GM23248 (cell line): ENCODE data around the gene GTF2H2. TPM values are rescaled to one million over a fixed set of nuclear protein-coding genes. Genes with fewer than 3 reads are reported as not detected.
"Not testable (repeated sequence)": the region's sequence is repeated elsewhere in the genome, so short reads cannot be mapped to it uniquely, and the experiment has no call there.

Experiments used
- DNase-seq: peaks from one replicate; pipeline ENCODE4 v3.0.0-alpha.2; 2015
- H2AFZ ChIP-seq: fragments of 200-600 bp; sonication (generic); 2 replicates; pipeline ENCODE4 v1.6.1; 2016; ENCODE audit warnings: antibody characterized with exemption
- H3F3A ChIP-seq: fragments of 200-600 bp; sonication (generic); 2 replicates; pipeline ENCODE4 v1.6.1; 2016; ENCODE audit warnings: mild to moderate bottlenecking, antibody characterized with exemption, mixed run types; ENCODE audit not compliant: insufficient read depth
- H3K27ac ChIP-seq: fragments of 200-600 bp; sonication (generic); 2 replicates; pipeline ENCODE4 v1.5.1; 2016; ENCODE audit warnings: mild to moderate bottlenecking
- H3K27me3 ChIP-seq: fragments of 200-600 bp; sonication (generic); replicated peaks from 2 replicates; pipeline ENCODE4 v1.6.1; 2016; ENCODE audit warnings: mild to moderate bottlenecking; ENCODE audit not compliant: insufficient read depth
- H3K36me3 ChIP-seq: fragments of 200-600 bp; sonication (generic); 2 replicates; pipeline ENCODE4 v1.6.1; 2016; ENCODE audit warnings: low read depth, mild to moderate bottlenecking
- H3K4me1 ChIP-seq: fragments of 200-600 bp; sonication (generic); 2 replicates; pipeline ENCODE4 v1.6.1; 2016; ENCODE audit warnings: mild to moderate bottlenecking; ENCODE audit not compliant: insufficient read depth
- H3K4me2 ChIP-seq: fragments of 200-600 bp; sonication (generic); one replicate; pipeline ENCODE4 v1.6.1; 2016; ENCODE audit warnings: mild to moderate bottlenecking; ENCODE audit not compliant: unreplicated experiment
- H3K4me3 ChIP-seq: fragments of 200-600 bp; sonication (generic); 2 replicates; pipeline ENCODE4 v1.5.1; 2016; ENCODE audit warnings: mild to moderate bottlenecking
- H3K79me2 ChIP-seq: fragments of 200-600 bp; sonication (generic); 2 replicates; pipeline ENCODE4 v1.6.1; 2016; ENCODE audit warnings: mild to moderate bottlenecking; ENCODE audit not compliant: insufficient read depth
- H3K9ac ChIP-seq: fragments of 200-600 bp; sonication (generic); 2 replicates; pipeline ENCODE4 v1.6.1; 2016; ENCODE audit warnings: mild to moderate bottlenecking
- H3K9me2 ChIP-seq: fragments of 200-600 bp; sonication (generic); 2 replicates; pipeline ENCODE4 v1.6.1; 2016; ENCODE audit warnings: mixed run types, mild to moderate bottlenecking, moderate library complexity; ENCODE audit not compliant: insufficient read depth
- H3K9me3 ChIP-seq: fragments of 200-600 bp; sonication (generic); one replicate; pipeline ENCODE4 v1.6.1; 2017; ENCODE audit warnings: low read depth
- H4K20me1 ChIP-seq: fragments of 200-600 bp; sonication (generic); 2 replicates; pipeline ENCODE4 v1.6.0; 2016; ENCODE audit not compliant: insufficient read depth
- EZH2 ChIP-seq: fragments of 200-600 bp; sonication (generic); IDR thresholded peaks from 2 replicates; pipeline ENCODE4 v1.6.1; 2018; ENCODE audit warnings: antibody characterized with exemption, mild to moderate bottlenecking; ENCODE audit not compliant: insufficient read depth, poor library complexity, severe bottlenecking
- EZH2phosphoT487 ChIP-seq: fragments of 200-600 bp; sonication (generic); IDR thresholded peaks from 2 replicates; pipeline ENCODE4 v1.6.1; 2018; ENCODE audit warnings: antibody characterized with exemption, moderate library complexity, mild to moderate bottlenecking, low read depth; ENCODE audit not compliant: insufficient read depth
- WGBS, 2 experiments: methylation state at CpG; one replicate each; pipeline ENCODE4 v1.1.6; 2015 to 2017; ENCODE audit warnings: low lambda C conversion rate in 2 of 2, low coverage in 1 of 2; ENCODE audit errors: missing lambda C conversion rate in 2 of 2; 5-methylcytosine and 5-hydroxymethylcytosine counted together
- in situ Hi-C: fragments of 300-500 bp; cut with MboI; formaldehyde crosslinking; loops from 2 replicates; pipeline ENCODE4 v1.15.0; 2020
- polyA plus RNA-seq: library from polyadenylated mRNA; unstranded; fragments of >200 nt; fragmentation: Nextera tagmentation; extraction: Ambion mirVana; gene quantifications from 2 replicates; pipeline ENCODE4 v1.2.1, GENCODE V29; 2016
- total RNA-seq: library from RNA; depleted of rRNA; stranded (reverse); fragments of >200 nt; shearing (Covaris generic); gene quantifications from 2 replicates; pipeline ENCODE4 v1.2.3, GENCODE V29; 2014; rRNA removed

GTF2H2 gene
- total and polyA plus RNA-seq, 2 experiments from 2014 or later = 20.0 to 20.7 TPM

DNA sequence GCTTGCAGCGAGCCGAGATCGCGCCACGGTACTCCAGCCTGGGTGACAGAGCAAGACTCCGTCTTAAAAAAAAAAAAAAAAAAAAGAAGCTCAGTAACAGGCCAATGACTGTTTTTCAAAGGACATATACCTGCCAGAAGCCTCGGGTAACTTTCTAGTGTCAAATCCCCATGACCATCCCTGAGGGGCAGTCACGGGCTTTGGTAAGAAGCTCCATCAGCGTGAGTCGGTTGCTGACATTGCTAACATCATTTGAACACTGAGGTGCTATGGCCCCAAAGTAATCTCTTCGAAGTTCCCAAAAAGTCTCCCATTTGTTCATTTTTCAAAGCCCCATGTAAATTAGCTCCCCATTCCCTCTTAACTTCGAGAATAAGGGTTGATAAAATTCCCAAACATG is 53.9 kb downstream of the GTF2H2 start:
- no peak overlapping the region for H2AFZ ChIP-seq
- no peaks in the 10 kb centered on the region for H3F3A ChIP-seq
- in situ Hi-C loops = no loop called here
- no peaks in the 10 kb centered on the region for H3K9me2 ChIP-seq
- no peak overlapping the region for H3K4me3 ChIP-seq
- H4K20me1 ChIP-seq = no peaks in the 10 kb centered on the region
- H3K27me3 ChIP-seq = no peaks in the 10 kb centered on the region
- H3K9me3 ChIP-seq = no peaks in the 10 kb centered on the region
- H3K36me3 ChIP-seq = no peaks in the 10 kb centered on the region
- H3K4me1 ChIP-seq = no peaks in the 10 kb centered on the region
- DNase-seq = no peak
- no peaks in the 10 kb centered on the region for H3K79me2 ChIP-seq
- H3K4me2 ChIP-seq = no peak overlapping the region
- TF ChIP-seq EZH2phosphoT487 = no peak
- no peak for TF ChIP-seq EZH2
- no peak overlapping the region for H3K27ac ChIP-seq
- H3K9ac ChIP-seq = no peak overlapping the region
- 79 to 83% methylated on average over 11 to 12 of the region's 12 CpGs for WGBS, 2 experiments

DNA sequence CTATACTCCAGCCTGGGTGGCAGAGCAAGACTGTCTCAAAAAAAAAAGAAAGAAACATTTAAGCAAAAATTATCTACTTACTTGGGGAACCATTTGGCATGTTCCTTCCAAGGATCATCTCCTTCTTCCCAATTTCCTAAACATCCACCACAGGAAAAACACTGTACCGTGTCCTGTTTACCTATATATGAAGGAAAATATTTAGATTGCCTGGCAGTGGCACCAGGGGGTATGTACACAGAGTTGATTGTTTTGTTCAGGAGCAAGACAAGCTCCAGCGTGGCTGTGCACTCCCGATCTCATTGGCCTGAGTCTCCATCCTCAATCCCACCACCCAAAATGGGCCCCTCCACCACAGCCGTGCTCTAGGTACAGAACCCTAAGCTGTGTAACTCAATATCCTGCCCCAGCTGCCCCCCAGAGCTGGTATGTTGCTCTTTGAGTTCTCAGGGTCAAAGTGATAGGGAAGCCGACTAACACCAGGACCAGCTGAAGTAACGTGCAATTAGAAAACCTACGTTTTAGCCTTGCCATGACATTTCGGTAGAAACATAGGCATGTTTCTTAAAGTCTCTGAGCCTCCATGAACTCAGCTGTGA is 56.2 kb downstream of the GTF2H2 start:
- Histone ChIP-seq H3F3A (no peaks in the 10 kb centered on the region), H3K9me2 (no peaks in the 10 kb centered on the region), H3K9ac (no peak overlapping the region), H2AFZ (no peak overlapping the region), H4K20me1 (no peaks in the 10 kb centered on the region), H3K4me3 (no peak overlapping the region), H3K36me3 (no peaks in the 10 kb centered on the region), H3K27me3 (no peaks in the 10 kb centered on the region), H3K4me1 (no peaks in the 10 kb centered on the region), H3K4me2 (no peak overlapping the region), H3K27ac (no peak overlapping the region), H3K79me2 (no peaks in the 10 kb centered on the region), H3K9me3 (no peaks in the 10 kb centered on the region)
- DNase-seq = no peak
- 70 to 72% methylated on average over 8 of the region's 8 CpGs for whole genome bisulfite sequencing, 2 experiments
- TF ChIP-seq EZH2 = no peak
- no peak for TF ChIP-seq EZH2phosphoT487
- in situ Hi-C loops = no loop called here

- H3F3A ChIP-seq, H3K79me2 ChIP-seq, H3K4me2 ChIP-seq, H3K9ac ChIP-seq, H3K36me3 ChIP-seq, H3K9me2 ChIP-seq, in situ Hi-C loops, H4K20me1 ChIP-seq, H3K27ac ChIP-seq, H3K4me3 ChIP-seq, H3K9me3 ChIP-seq, H3K4me1 ChIP-seq, H2AFZ ChIP-seq, DNase-seq, H3K27me3 ChIP-seq: not testable (repeated sequence)
- 44% methylated on average over 2 of the region's 7 CpGs; no CpG with 5 or more reads in 1 of the 2 experiments for WGBS, 2 experiments
Measured at GRCh38 chr5:71006983-71007382, 60.5 kb downstream of the GTF2H2 start.

Other genes starting within 250 kb of the GTF2H2 start
- gene SERF1A, start 167.0 kb downstream of the GTF2H2 start, total RNA-seq = 15.3 and 16.2 TPM in 2 replicates
- 6.8 and 9.2 TPM in 2 replicates for gene SERF1A, start 167.0 kb downstream of the GTF2H2 start, polyA plus RNA-seq
- gene SMN1, start 142.6 kb downstream of the GTF2H2 start, total RNA-seq = 31.8 and 35.0 TPM in 2 replicates
- gene SMN1, start 142.6 kb downstream of the GTF2H2 start, polyA plus RNA-seq = 51.5 and 51.6 TPM in 2 replicates
- gene NAIP, start 42.3 kb downstream of the GTF2H2 start, total RNA-seq = 3.4 and 6.3 TPM in 2 replicates
- gene NAIP, start 42.3 kb downstream of the GTF2H2 start, polyA plus RNA-seq = 2.4 and 2.8 TPM in 2 replicates